ENCODE results near the gene XPO4. TPM values are rescaled to one million over a fixed set of nuclear protein-coding genes. Genes with fewer than 3 reads are reported as not detected.

XPO4 gene
- total and polyA plus RNA-seq, 2 of the 8 experiments (the other 6 are each of a cell fraction or from before 2014, with no cell fraction given) = 11.9 to 33.3 TPM

DNA sequence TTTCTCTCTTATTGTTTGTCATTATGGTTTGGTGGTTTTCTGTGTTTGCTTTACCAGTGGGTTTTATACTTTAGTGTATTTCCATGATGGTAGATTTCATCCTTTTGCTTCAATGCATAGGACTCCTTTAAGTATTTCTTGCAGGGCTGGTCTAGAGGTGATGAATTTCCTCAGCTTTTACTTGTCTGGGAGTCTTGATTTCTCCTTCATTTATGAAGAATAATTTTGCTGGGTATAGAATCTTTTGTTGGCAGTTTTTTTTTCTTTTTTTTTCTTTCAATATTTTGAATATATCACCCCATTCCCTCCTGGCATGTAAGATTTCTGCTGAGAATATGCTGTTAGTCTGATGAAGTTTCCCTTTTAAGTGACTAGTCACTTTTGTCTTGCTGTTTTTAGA, 148.5 kb downstream of the XPO4 start (continued):
- TF ChIP-seq MAX (IDR thresholded peaks at IDR 0.05) (no peak), YY1 (IDR thresholded peaks at IDR 0.05; ENCODE audit: low read depth, low read length) (no peak), SP1 (IDR thresholded peaks at IDR 0.05; ENCODE audit: low read depth, low read length) (no peak), SIX5 (IDR thresholded peaks at IDR 0.05; ENCODE audit: low read depth, low read length) (no peak), JUND (IDR thresholded peaks at IDR 0.05; ENCODE audit: low read length) (no peak), ASH2L (IDR thresholded peaks at IDR 0.05; ENCODE audit: low read length) (no peak)
